HFF-Myc (cell line): ENCODE measurements around the gene LMBR1.
"Not testable (repeated sequence)": the region's sequence is repeated elsewhere in the genome, so short reads cannot be mapped to it uniquely, and the experiment has no call there.

Experiments used
- DNase-seq: peaks from one replicate; pipeline ENCODE4 v3.0.0-alpha.2; 2011; ENCODE audit warnings: low read depth; ENCODE audit errors: extremely low read depth
- H3K4me3 ChIP-seq: replicated peaks from 2 replicates; pipeline ENCODE4 v1.5.1; 2011; ENCODE audit warnings: low read depth, mild to moderate bottlenecking, control low read depth, low read length
- CTCF ChIP-seq: IDR thresholded peaks from 2 replicates; pipeline ENCODE4 v1.5.1; 2012; ENCODE audit warnings: mild to moderate bottlenecking, low read depth, low read length, control low read depth; ENCODE audit errors: missing control alignments

Gene LMBR1

GRCh38 chr7:156652886-156653568, 240.0 kb downstream of the LMBR1 start:
- no peak for TF ChIP-seq CTCF
- DNase-seq: no peak

GRCh38 chr7:156651474-156651873, 241.5 kb downstream of the LMBR1 start:
- no peak for TF ChIP-seq CTCF
- H3K4me3 ChIP-seq: no peak overlapping the region
- DNase-seq: no peak

More at GRCh38 chr7:156652886-156653568, 240.0 kb downstream of the LMBR1 start:
- H3K4me3 ChIP-seq: no peak overlapping the region

GRCh38 chr7:156650042-156650441, 242.9 kb downstream of the LMBR1 start:
- H3K4me3 ChIP-seq: no peak overlapping the region
- DNase-seq: no peak
- peak; percentile 54 for TF ChIP-seq CTCF

- not testable (repeated sequence) for DNase-seq, H3K4me3 ChIP-seq
Observed at GRCh38 chr7:156647330-156647729, 245.7 kb downstream of the LMBR1 start.

- no peak for TF ChIP-seq CTCF
- no peak overlapping the region for H3K4me3 ChIP-seq
- DNase-seq: no peak
Observed at GRCh38 chr7:156642306-156643045, 250.5 kb downstream of the LMBR1 start.

GRCh38 chr7:156640949-156641485, 252.0 kb downstream of the LMBR1 start:
- DNase-seq: no peak
- TF ChIP-seq CTCF: no peak
- peak overlapping the region; percentile 80 for H3K4me3 ChIP-seq

GRCh38 chr7:156640257-156640948, 252.6 kb downstream of the LMBR1 start, which contains the start of gene RNF32:
Gene RNF32, plus strand, starts transcription at chr7:156640774. Its CDS starts 3,104 bp downstream, at chr7:156643878.
- no peak for TF ChIP-seq CTCF

More at GRCh38 chr7:156640257-156640948, 252.6 kb downstream of the LMBR1 start, which contains the start of gene RNF32:
- H3K4me3 ChIP-seq: peak within 1 kb of the TSS; percentile 80
- DNase-seq: peak; percentile 66
